Tibial nerve (tissue), 4 donors: ENCODE measurements around the gene TNKS1BP1. TPM values are rescaled to one million over a fixed set of nuclear protein-coding genes. Genes with fewer than 3 reads are reported as not detected.

ENCODE experiments used
- DNase-seq, 2 donors: peaks; one replicate each; pipeline ENCODE4 v3.0.0-alpha.2; 2019; ENCODE audit warnings: low spot score in 2 of 2
- H3K27ac ChIP-seq, 4 donors: fragments of 200-600 bp; sonication (generic) in 3 of 4; one replicate each; pipeline ENCODE4 v1.5.1; 2017 to 2019; ENCODE audit warnings: mild to moderate bottlenecking in 1 of 4
- H3K27me3 ChIP-seq, 2 donors: fragments of 200-600 bp; sonication (generic) in 1 of 2; one replicate each; pipeline versions ENCODE4 v1.5.1 to v1.6.0; 2017 to 2019
- H3K36me3 ChIP-seq, 3 donors: fragments of 200-600 bp; sonication (generic); one replicate each; pipeline ENCODE4 v1.5.1; 2018 to 2019
- H3K4me1 ChIP-seq, 4 donors: fragments of 200-600 bp; sonication (generic) in 3 of 4; one replicate each; pipeline ENCODE4 v1.5.1; 2017 to 2019
- H3K4me3 ChIP-seq, 4 donors: fragments of 200-600 bp; sonication (generic) in 3 of 4; one replicate each; pipeline ENCODE4 v1.5.1; 2017 to 2019; ENCODE audit warnings: mild to moderate bottlenecking in 1 of 4, moderate library complexity in 1 of 4
- H3K9me3 ChIP-seq, 4 donors: fragments of 200-600 bp; sonication (generic) in 3 of 4; one replicate each; pipeline ENCODE4 v1.5.1; 2017 to 2019
- CTCF ChIP-seq, 5 experiments: fragments of 200-600 bp in 3 of 5; fragments of 450-650 bp in 2 of 5; sonication (generic) in 3 of 5; IDR thresholded peaks; one replicate each; pipeline ENCODE4 v1.5.1; 2016 to 2019; ENCODE audit warnings: antibody characterized with exemption in 5 of 5, mild to moderate bottlenecking in 3 of 5, moderate library complexity in 2 of 5
- EP300 ChIP-seq, 2 donors: sonication (generic); formaldehyde crosslinking; IDR thresholded peaks; one replicate each; pipeline ENCODE4 v1.6.1; 2017; ENCODE audit warnings: antibody characterized with exemption in 2 of 2, mild to moderate bottlenecking in 1 of 2
- POLR2A ChIP-seq, 2 donors: fragments of 450-650 bp; IDR thresholded peaks; one replicate each; pipeline ENCODE4 v1.6.1; 2017; ENCODE audit warnings: antibody characterized with exemption in 2 of 2, mild to moderate bottlenecking in 2 of 2, moderate library complexity in 2 of 2
- WGBS, 2 donors: methylation state at CpG; one replicate each; pipeline ENCODE4 v1.1.5; 2018; 5-methylcytosine and 5-hydroxymethylcytosine counted together
- total RNA-seq, 4 donors: library from RNA; depleted of rRNA; stranded (reverse); fragments of >200 nt; gene quantifications; one replicate each; pipeline ENCODE4 v1.1.0, GENCODE V29; 2016

The TNKS1BP1 gene
- total RNA-seq, 4 donors from 2014 or later = 147 to 238 (median 204) TPM

- Histone ChIP-seq H3K9me3 (no peaks in the 10 kb centered on the region), H3K27ac (peak overlapping the region; percentile 93 to 98 (median 96)), H3K27me3 (no peaks in the 10 kb centered on the region), H3K36me3 (peaks cover 0 to 50% (median 14%) of the 10 kb centered on the region in 3 donors), H3K4me1 (peaks cover 0 to 74% (median 35%) of the 10 kb centered on the region in 4 donors), H3K4me3 (peak overlapping the region; percentile 69 to 91 (median 76))
- TF ChIP-seq POLR2A (IDR thresholded peaks at IDR 0.05) (no peak), CTCF (IDR thresholded peaks at IDR 0.05) (no peak), EP300 (IDR thresholded peaks at IDR 0.05) (no peak)
- 50 to 55% methylated on average over 3 of the region's 3 CpGs for WGBS, 2 donors
- DNase-seq = no peak
Measured at GRCh38 chr11:57323167-57323854, 1.4 kb downstream of the TNKS1BP1 start.

GRCh38 chr11:57322256-57323166, 2.2 kb downstream of the TNKS1BP1 start:
- Histone ChIP-seq H3K4me1 (peaks cover 0 to 82% (median 42%) of the 10 kb centered on the region in 4 donors), H3K27ac (peak overlapping the region; percentile 93 to 98 (median 96)), H3K27me3 (no peaks in the 10 kb centered on the region), H3K4me3 (peak overlapping the region; percentile 28 to 91 (median 70)), H3K9me3 (no peaks in the 10 kb centered on the region), H3K36me3 (peaks cover 0 to 50% (median 12%) of the 10 kb centered on the region in 3 donors)
- DNase-seq = peak; percentile 86 to 91
- 15 to 16% methylated on average over 13 of the region's 13 CpGs for WGBS, 2 donors
- TF ChIP-seq CTCF (IDR thresholded peaks at IDR 0.05) (peak in 2 of 5 experiments; percentile 39 to 49), POLR2A (IDR thresholded peaks at IDR 0.05) (peak in 1 of 2 donors; percentile 68), EP300 (IDR thresholded peaks at IDR 0.05) (peak; percentile 89 to 90)

GRCh38 chr11:57321388-57322255, 3.1 kb downstream of the TNKS1BP1 start:
- Histone ChIP-seq H3K4me1 (peaks cover 0 to 86% (median 44%) of the 10 kb centered on the region in 4 donors), H3K27ac (peak overlapping the region; percentile 93 to 98 (median 96)), H3K27me3 (no peaks in the 10 kb centered on the region), H3K36me3 (peaks cover 0 to 50% (median 3%) of the 10 kb centered on the region in 3 donors), H3K9me3 (no peaks in the 10 kb centered on the region), H3K4me3 (peak overlapping the region; percentile 26 to 91 (median 50))
- TF ChIP-seq EP300 (IDR thresholded peaks at IDR 0.05) = no peak
- TF ChIP-seq CTCF (IDR thresholded peaks at IDR 0.05) = no peak
- TF ChIP-seq POLR2A (IDR thresholded peaks at IDR 0.05) = peak in 1 of 2 donors; percentile 14
- 31 to 33% methylated on average over 6 of the region's 6 CpGs for WGBS, 2 donors
- no peak for DNase-seq

GRCh38 chr11:57320719-57321387, 3.9 kb downstream of the TNKS1BP1 start:
- H3K4me1 ChIP-seq = peaks cover 0 to 86% (median 41%) of the 10 kb centered on the region in 4 donors

More at GRCh38 chr11:57320719-57321387, 3.9 kb downstream of the TNKS1BP1 start:
- H3K9me3 ChIP-seq = no peaks in the 10 kb centered on the region
- WGBS, 2 donors = 54 to 62% methylated on average over 2 of the region's 2 CpGs
- TF ChIP-seq EP300 (IDR thresholded peaks at IDR 0.05) (no peak), CTCF (IDR thresholded peaks at IDR 0.05) (no peak)
- H3K36me3 ChIP-seq = peaks cover 0 to 49% (median 0%) of the 10 kb centered on the region in 3 donors
- peak overlapping the region in 1 of 4 donors; percentile 91 for H3K4me3 ChIP-seq
- DNase-seq = no peak
- H3K27me3 ChIP-seq = no peaks in the 10 kb centered on the region
- peak overlapping the region in 3 of 4 donors; percentile 96 to 98 (median 97) for H3K27ac ChIP-seq
